Tibial artery (tissue), 4 donors: ENCODE results near the gene KCNIP3.

ENCODE experiments used
- DNase-seq, 2 donors: peaks; one replicate each; pipeline ENCODE4 v3.0.0-alpha.2; 2019
- H3K27ac ChIP-seq, 2 donors: fragments of 200-600 bp; sonication (generic) in 1 of 2; 1 replicate in 1 of 2; 2 replicates in 1 of 2; pipeline ENCODE4 v1.5.1; 2018 to 2019; ENCODE audit warnings: mild to moderate bottlenecking in 1 of 2
- H3K27me3 ChIP-seq, 2 donors: fragments of 200-600 bp; sonication (generic) in 1 of 2; one replicate each; pipeline versions ENCODE4 v1.5.1 to v1.6.0; 2016 to 2019
- H3K36me3 ChIP-seq, 3 donors: fragments of 200-600 bp; sonication (generic) in 2 of 3; one replicate each; pipeline ENCODE4 v1.5.1; 2016 to 2019; ENCODE audit warnings: mild to moderate bottlenecking in 2 of 3
- H3K4me1 ChIP-seq, 4 donors: fragments of 200-600 bp; sonication (generic) in 2 of 4; 1 replicate in 3 of 4; 2 replicates in 1 of 4; pipeline ENCODE4 v1.5.1; 2016 to 2019
- H3K4me3 ChIP-seq, 2 donors: fragments of 200-600 bp; sonication (generic) in 1 of 2; 1 replicate in 1 of 2; 2 replicates in 1 of 2; pipeline ENCODE4 v1.5.1; 2018 to 2019; ENCODE audit warnings: mild to moderate bottlenecking in 2 of 2
- H3K9me3 ChIP-seq, 3 donors: fragments of 200-600 bp; sonication (generic) in 1 of 3; one replicate each; pipeline ENCODE4 v1.5.1; 2016 to 2019
- intact Hi-C: fragments of 100-400 bp; cut with DNase I; formaldehyde crosslinking; loops from one replicate; pipeline ENCODE4 v1.15.0; 2023; ENCODE audit warnings: low total_unique reads
- TF ChIP-seq, protein P1 (sequence below), 2 experiments: fragments of 200-600 bp in 1 of 2; fragments of 450-650 bp in 1 of 2; IDR thresholded peaks; one replicate each; pipeline ENCODE4 v1.5.1; 2017 to 2019; ENCODE audit warnings: antibody characterized with exemption in 2 of 2, mild to moderate bottlenecking in 1 of 2, moderate library complexity in 1 of 2

KCNIP3 gene

DNA sequence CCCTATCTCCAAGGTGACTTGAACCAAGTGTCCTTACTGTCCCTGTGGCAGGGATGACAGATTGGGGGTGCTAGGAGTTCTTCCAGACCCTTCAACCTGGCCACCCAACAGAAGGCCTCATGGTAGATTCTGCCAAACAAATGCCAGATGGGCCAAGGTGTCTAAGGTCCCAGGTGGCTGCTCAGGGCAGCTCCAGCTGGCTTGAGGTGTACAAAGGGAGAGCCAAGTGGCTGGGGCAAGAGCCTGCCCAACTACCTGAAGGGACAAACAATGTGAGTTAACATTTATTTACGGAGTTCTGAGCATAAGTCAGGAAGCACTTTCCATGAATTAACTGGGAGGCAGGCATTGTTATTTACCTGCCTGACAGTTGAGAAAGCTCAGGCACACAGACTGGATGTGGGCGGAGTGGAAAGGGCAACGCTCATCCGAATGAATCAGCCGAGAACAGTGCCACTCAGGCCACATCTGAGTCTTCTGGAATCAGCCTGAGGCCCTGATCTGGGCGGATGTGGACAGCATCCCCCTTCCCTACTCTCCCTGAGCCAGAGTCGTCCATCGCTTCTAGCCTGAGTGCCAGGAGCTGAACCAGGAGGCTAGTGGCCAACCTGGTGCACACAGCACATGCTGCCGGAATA lies 4.4 kb upstream of the KCNIP3 start:
- DNase-seq, result no peak
- peaks cover 3 to 31% (median 9%) of the 10 kb centered on the region in 3 donors for H3K9me3 ChIP-seq
- peaks cover 0 to 15% of the 10 kb centered on the region in 2 donors for H3K27me3 ChIP-seq
- H3K27ac ChIP-seq, result no peak overlapping the region
- TF ChIP-seq, protein P1, sequence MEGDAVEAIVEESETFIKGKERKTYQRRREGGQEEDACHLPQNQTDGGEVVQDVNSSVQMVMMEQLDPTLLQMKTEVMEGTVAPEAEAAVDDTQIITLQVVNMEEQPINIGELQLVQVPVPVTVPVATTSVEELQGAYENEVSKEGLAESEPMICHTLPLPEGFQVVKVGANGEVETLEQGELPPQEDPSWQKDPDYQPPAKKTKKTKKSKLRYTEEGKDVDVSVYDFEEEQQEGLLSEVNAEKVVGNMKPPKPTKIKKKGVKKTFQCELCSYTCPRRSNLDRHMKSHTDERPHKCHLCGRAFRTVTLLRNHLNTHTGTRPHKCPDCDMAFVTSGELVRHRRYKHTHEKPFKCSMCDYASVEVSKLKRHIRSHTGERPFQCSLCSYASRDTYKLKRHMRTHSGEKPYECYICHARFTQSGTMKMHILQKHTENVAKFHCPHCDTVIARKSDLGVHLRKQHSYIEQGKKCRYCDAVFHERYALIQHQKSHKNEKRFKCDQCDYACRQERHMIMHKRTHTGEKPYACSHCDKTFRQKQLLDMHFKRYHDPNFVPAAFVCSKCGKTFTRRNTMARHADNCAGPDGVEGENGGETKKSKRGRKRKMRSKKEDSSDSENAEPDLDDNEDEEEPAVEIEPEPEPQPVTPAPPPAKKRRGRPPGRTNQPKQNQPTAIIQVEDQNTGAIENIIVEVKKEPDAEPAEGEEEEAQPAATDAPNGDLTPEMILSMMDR (IDR thresholded peaks at IDR 0.05), result no peak
- peaks cover 10 to 21% (median 10%) of the 10 kb centered on the region in 3 donors for H3K36me3 ChIP-seq
- intact Hi-C loops, result no loop called here
- H3K4me3 ChIP-seq, result no peak overlapping the region
- H3K4me1 ChIP-seq, result no peaks in the 10 kb centered on the region

DNA sequence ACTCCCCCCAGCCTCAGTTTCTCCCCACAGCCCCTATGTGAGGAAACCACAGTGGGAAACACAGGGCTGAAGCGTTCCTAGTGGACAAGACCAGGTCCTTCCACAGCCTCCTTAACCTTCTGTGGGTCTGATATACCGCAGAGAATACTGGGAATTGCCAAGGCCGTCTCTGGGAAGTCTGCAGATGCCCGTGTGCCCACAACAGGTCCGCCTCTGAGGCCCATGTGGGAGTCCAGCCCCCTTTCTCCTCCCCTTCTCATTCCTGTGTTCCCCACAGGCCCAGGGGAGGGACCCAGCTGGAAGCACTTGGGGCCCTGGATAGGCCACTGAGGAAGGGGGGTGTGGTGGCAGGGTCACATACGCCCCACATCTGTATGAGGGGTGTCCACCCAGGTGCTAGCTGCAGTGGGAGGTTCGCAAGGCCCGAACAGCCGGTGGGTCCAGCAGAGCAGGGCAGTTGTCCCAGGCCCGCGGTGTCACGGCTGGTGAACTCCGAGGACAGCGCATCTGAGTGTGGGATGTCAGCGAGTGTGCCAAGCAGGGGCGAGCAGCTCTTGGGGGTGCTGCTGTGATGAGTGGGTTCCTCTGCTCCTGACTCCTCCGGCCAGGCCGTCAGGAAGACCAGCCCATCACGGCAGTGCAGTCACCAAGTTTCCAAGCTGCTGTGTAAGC lies 2.4 kb upstream of the KCNIP3 start:
- DNase-seq, result no peak
- Histone ChIP-seq H3K4me3 (no peak overlapping the region), H3K27ac (no peak overlapping the region), H3K36me3 (peaks cover under 1 to 10% (median 10%) of the 10 kb centered on the region in 3 donors), H3K4me1 (peaks cover 0 to 3% (median 0%) of the 10 kb centered on the region in 4 donors), H3K9me3 (peaks cover 3 to 29% (median 9%) of the 10 kb centered on the region in 3 donors), H3K27me3 (peaks cover 0 to 20% of the 10 kb centered on the region in 2 donors)
- TF ChIP-seq, protein P1 (IDR thresholded peaks at IDR 0.05), result no peak
- intact Hi-C loops, result no loop called here

- no peak overlapping the region for H3K27ac ChIP-seq
- H3K4me1 ChIP-seq, result peaks cover 0 to 3% (median 0%) of the 10 kb centered on the region in 4 donors
- peaks cover 0 to 26% of the 10 kb centered on the region in 2 donors for H3K27me3 ChIP-seq
- peaks cover 2 to 22% (median 9%) of the 10 kb centered on the region in 3 donors for H3K9me3 ChIP-seq
- peaks cover 0 to 10% (median 5%) of the 10 kb centered on the region in 3 donors for H3K36me3 ChIP-seq
- DNase-seq, result no peak
- no peak overlapping the region for H3K4me3 ChIP-seq
- TF ChIP-seq, protein P1 (IDR thresholded peaks at IDR 0.05), result no peak
- intact Hi-C loops, result no loop called here
Measured at GRCh38 chr2:95295376-95295775, 1.8 kb upstream of the KCNIP3 start.

GRCh38 chr2:95296011-95296410 lies 1.1 kb upstream of the KCNIP3 start:
- Histone ChIP-seq H3K4me3 (no peak overlapping the region), H3K9me3 (peaks cover 0 to 16% (median 9%) of the 10 kb centered on the region in 3 donors), H3K27me3 (peaks cover 0 to 32% of the 10 kb centered on the region in 2 donors), H3K36me3 (peaks cover 0 to 4% (median 0%) of the 10 kb centered on the region in 3 donors), H3K27ac (no peak overlapping the region), H3K4me1 (peaks cover 0 to 3% (median 0%) of the 10 kb centered on the region in 4 donors)
- intact Hi-C loops, result no loop called here
- TF ChIP-seq, protein P1 (IDR thresholded peaks at IDR 0.05), result no peak
- DNase-seq, result no peak

- Histone ChIP-seq H3K4me1 (peaks cover 0 to 3% (median 0%) of the 10 kb centered on the region in 4 donors), H3K27me3 (peaks cover 0 to 37% of the 10 kb centered on the region in 2 donors), H3K36me3 (no peaks in the 10 kb centered on the region), H3K4me3 (no peak overlapping the region), H3K27ac (no peak overlapping the region), H3K9me3 (peaks cover 0 to under 1% (median 0%) of the 10 kb centered on the region in 3 donors)
- DNase-seq, result no peak
- TF ChIP-seq, protein P1 (IDR thresholded peaks at IDR 0.05), result no peak
- intact Hi-C loops, result no loop called here
Measured at GRCh38 chr2:95297639-95298395, 670 bp downstream of the KCNIP3 start.
